NCI-H2081 treated with DMSO at 0.1 percent for 48 hours (cell line): ENCODE results near the gene LRCH2.

ENCODE experiments used
- DNase-seq: peaks from one replicate; lab custom pipeline; 2025; lab: John Stamatoyannopoulos, UW

The LRCH2 gene

DNA sequence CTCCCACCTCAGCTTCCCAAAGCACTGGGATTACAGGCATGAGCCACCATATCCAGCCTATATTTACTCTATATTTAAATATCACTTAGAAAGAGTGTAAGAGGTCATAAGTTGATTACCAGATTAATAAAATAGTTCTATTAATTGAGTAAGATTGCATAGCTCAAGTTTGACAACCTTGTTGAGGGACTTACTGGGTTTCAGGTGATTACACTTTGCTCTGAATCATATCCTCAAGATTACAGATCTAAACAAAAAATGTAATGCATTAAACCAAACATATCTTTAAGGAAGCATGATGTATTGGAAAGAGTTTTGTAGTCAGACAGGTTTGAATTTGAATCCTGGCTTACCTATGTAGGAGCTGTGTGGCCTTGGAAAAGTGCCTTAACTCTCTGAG lies 168.6 kb downstream of the LRCH2 start:
- no peak for DNase-seq
